Measurements from ENCODE around the gene COL23A1. TPM values are rescaled to one million over a fixed set of nuclear protein-coding genes. Genes with fewer than 3 reads are reported as not detected.
A peak's percentile ranks its signal among the peaks of the same experiment; 100 is the strongest.

COL23A1 gene
- polyA plus RNA-seq, 12 donors: 1.1 to 20.5 (median 2.9) TPM; not detected in 2

GRCh38 chr5:178477802-178478201, 112.4 kb downstream of the COL23A1 start:
- no peak for DNase-seq

- DNase-seq: no peak
Observed at GRCh38 chr5:178476972-178477754, 113.0 kb downstream of the COL23A1 start.

- DNase-seq: no peak
Observed at GRCh38 chr5:178476531-178476930, 113.7 kb downstream of the COL23A1 start.

- no peak for DNase-seq
Observed at GRCh38 chr5:178475422-178475821, 114.8 kb downstream of the COL23A1 start.

- DNase-seq: no peak
Observed at GRCh38 chr5:178474562-178475184, 115.5 kb downstream of the COL23A1 start.

- no peak for DNase-seq
Observed at GRCh38 chr5:178473854-178474253, 116.3 kb downstream of the COL23A1 start.

- no peak for DNase-seq
Observed at GRCh38 chr5:178472138-178472537, 118.1 kb downstream of the COL23A1 start.

- DNase-seq: no peak
Observed at GRCh38 chr5:178471711-178472110, 118.5 kb downstream of the COL23A1 start.

- DNase-seq: no peak
Observed at GRCh38 chr5:178470760-178471025, 119.5 kb downstream of the COL23A1 start.

- no peak for DNase-seq
Observed at GRCh38 chr5:178469975-178470759, 120.0 kb downstream of the COL23A1 start.

- DNase-seq: no peak
Observed at GRCh38 chr5:178469011-178469974, 120.9 kb downstream of the COL23A1 start.

- no peak for DNase-seq
Observed at GRCh38 chr5:178468196-178468685, 122.0 kb downstream of the COL23A1 start.

- peak; percentile 63 for DNase-seq
Observed at GRCh38 chr5:178467568-178468195, 122.5 kb downstream of the COL23A1 start.

GRCh38 chr5:178467205-178467567, 123.0 kb downstream of the COL23A1 start:
- DNase-seq: no peak

GRCh38 chr5:178466342-178466741, 123.9 kb downstream of the COL23A1 start:
- DNase-seq: no peak

- DNase-seq: no peak
Observed at GRCh38 chr5:178465861-178466288, 124.3 kb downstream of the COL23A1 start.

- DNase-seq: no peak
Observed at GRCh38 chr5:178465228-178465860, 124.8 kb downstream of the COL23A1 start.

- no peak for DNase-seq
Observed at GRCh38 chr5:178464431-178465048, 125.7 kb downstream of the COL23A1 start.

GRCh38 chr5:178463321-178464155, 126.7 kb downstream of the COL23A1 start:
- no peak for DNase-seq

All from muscle of arm (tissue), 12 donors.